ACC112 (cell line): ENCODE results near the gene MAML2.

ENCODE experiments used
- H2AFZ ChIP-seq: fragments of 200-600 bp; sonication (generic); one replicate; pipeline ENCODE4 v1.6.0; 2017; ENCODE audit warnings: antibody characterized with exemption, low read length; ENCODE audit not compliant: unreplicated experiment
- H3K27ac ChIP-seq: fragments of 200-600 bp; sonication (generic); 2 replicates; pipeline ENCODE4 v1.5.1; 2014; ENCODE audit warnings: low read depth, mild to moderate bottlenecking, antibody characterized with exemption, low read length, moderate library complexity
- H3K27me3 ChIP-seq: fragments of 200-600 bp; sonication (generic); 2 replicates; pipeline ENCODE4 v1.6.1; 2014; ENCODE audit warnings: mild to moderate bottlenecking, antibody characterized with exemption, low read length, moderate library complexity, mixed read lengths; ENCODE audit not compliant: insufficient read depth
- H3K36me3 ChIP-seq: fragments of 200-600 bp; sonication (generic); 2 replicates; pipeline ENCODE4 v1.6.1; 2016; ENCODE audit warnings: mild to moderate bottlenecking, antibody characterized with exemption, low read length, moderate library complexity, mixed read lengths; ENCODE audit not compliant: insufficient read depth
- H3K4me1 ChIP-seq: fragments of 200-600 bp; sonication (generic); one replicate; pipeline ENCODE4 v1.6.1; 2016; ENCODE audit warnings: low read length, mixed read lengths; ENCODE audit not compliant: insufficient read depth, unreplicated experiment, control insufficient read depth
- H3K4me3 ChIP-seq: fragments of 200-600 bp; sonication (generic); 2 replicates; pipeline ENCODE4 v1.5.1; 2014; ENCODE audit warnings: mild to moderate bottlenecking, low read depth, low read length
- H3K79me2 ChIP-seq: fragments of 200-600 bp; sonication (generic); one replicate; pipeline ENCODE4 v1.6.0; 2016; ENCODE audit warnings: low read length; ENCODE audit not compliant: control insufficient read depth, unreplicated experiment, insufficient read depth

Gene MAML2

GRCh38 chr11:96081561-96081960, 261.4 kb downstream of the MAML2 start:
- Histone ChIP-seq H3K4me1 (peaks cover 24% of the 10 kb centered on the region), H3K4me3 (no peak overlapping the region), H3K27ac (no peak overlapping the region), H2AFZ (no peak overlapping the region), H3K79me2 (peaks cover 39% of the 10 kb centered on the region), H3K36me3 (peaks cover 24% of the 10 kb centered on the region), H3K27me3 (no peaks in the 10 kb centered on the region)

GRCh38 chr11:96079691-96080090, 263.3 kb downstream of the MAML2 start:
- Histone ChIP-seq H3K27me3 (no peaks in the 10 kb centered on the region), H3K4me3 (no peak overlapping the region), H3K4me1 (peaks cover 39% of the 10 kb centered on the region), H3K36me3 (peaks cover 13% of the 10 kb centered on the region), H3K79me2 (peaks cover 42% of the 10 kb centered on the region), H2AFZ (no peak overlapping the region), H3K27ac (no peak overlapping the region)

GRCh38 chr11:96075532-96075959, 267.4 kb downstream of the MAML2 start:
- Histone ChIP-seq H3K27ac (no peak overlapping the region), H2AFZ (no peak overlapping the region), H3K4me3 (no peak overlapping the region), H3K4me1 (peaks cover 30% of the 10 kb centered on the region), H3K36me3 (peaks cover 8% of the 10 kb centered on the region), H3K79me2 (peaks cover 29% of the 10 kb centered on the region), H3K27me3 (no peaks in the 10 kb centered on the region)

- no peak overlapping the region for H2AFZ ChIP-seq
- H3K27me3 ChIP-seq: no peaks in the 10 kb centered on the region
- peaks cover 27% of the 10 kb centered on the region for H3K79me2 ChIP-seq
- H3K36me3 ChIP-seq: peaks cover 8% of the 10 kb centered on the region
- no peak overlapping the region for H3K4me3 ChIP-seq
- peaks cover 30% of the 10 kb centered on the region for H3K4me1 ChIP-seq
- H3K27ac ChIP-seq: no peak overlapping the region
Observed at GRCh38 chr11:96074551-96075310, 268.3 kb downstream of the MAML2 start.

- Histone ChIP-seq H3K79me2 (peaks cover 22% of the 10 kb centered on the region), H3K4me3 (no peak overlapping the region), H2AFZ (no peak overlapping the region), H3K4me1 (peaks cover 30% of the 10 kb centered on the region), H3K27me3 (no peaks in the 10 kb centered on the region), H3K36me3 (peaks cover 8% of the 10 kb centered on the region), H3K27ac (no peak overlapping the region)
Observed at GRCh38 chr11:96073536-96073935, 269.5 kb downstream of the MAML2 start.

- Histone ChIP-seq H2AFZ (no peak overlapping the region), H3K79me2 (peaks cover 13% of the 10 kb centered on the region), H3K4me1 (peaks cover 27% of the 10 kb centered on the region), H3K36me3 (peaks cover 8% of the 10 kb centered on the region; the same call in 1 of the 2 replicates), H3K27ac (no peak overlapping the region), H3K27me3 (no peaks in the 10 kb centered on the region), H3K4me3 (no peak overlapping the region)
Observed at GRCh38 chr11:96072592-96072991, 270.4 kb downstream of the MAML2 start.

GRCh38 chr11:96070453-96070852, 272.5 kb downstream of the MAML2 start:
- H3K4me1 ChIP-seq: peaks cover 14% of the 10 kb centered on the region
- peaks cover 10% of the 10 kb centered on the region for H3K79me2 ChIP-seq
- H2AFZ ChIP-seq: no peak overlapping the region
- no peak overlapping the region for H3K4me3 ChIP-seq
- peaks cover 6% of the 10 kb centered on the region; the same call in 1 of the 2 replicates for H3K36me3 ChIP-seq
- H3K27me3 ChIP-seq: no peaks in the 10 kb centered on the region
- no peak overlapping the region for H3K27ac ChIP-seq

- no peak overlapping the region for H3K4me3 ChIP-seq
- peaks cover 8% of the 10 kb centered on the region for H3K79me2 ChIP-seq
- peaks cover 25% of the 10 kb centered on the region for H3K4me1 ChIP-seq
- no peak overlapping the region for H3K27ac ChIP-seq
- no peaks in the 10 kb centered on the region for H3K27me3 ChIP-seq
- 0 out of 2 replicates have a peak, but pooled peaks cover 3% of the 10 kb centered on the region for H3K36me3 ChIP-seq
- H2AFZ ChIP-seq: no peak overlapping the region
Observed at GRCh38 chr11:96067160-96067559, 275.8 kb downstream of the MAML2 start.

GRCh38 chr11:96065379-96065778, 277.6 kb downstream of the MAML2 start:
- Histone ChIP-seq H3K27me3 (no peaks in the 10 kb centered on the region), H3K4me3 (no peak overlapping the region), H3K4me1 (peaks cover 39% of the 10 kb centered on the region), H3K36me3 (peaks cover 9% of the 10 kb centered on the region; the same call in 1 of the 2 replicates), H3K79me2 (peaks cover 14% of the 10 kb centered on the region), H3K27ac (no peak overlapping the region), H2AFZ (no peak overlapping the region)

- Histone ChIP-seq H2AFZ (no peak overlapping the region), H3K36me3 (peaks cover 16% of the 10 kb centered on the region), H3K27ac (no peak overlapping the region), H3K4me3 (no peak overlapping the region), H3K4me1 (peaks cover 39% of the 10 kb centered on the region), H3K27me3 (no peaks in the 10 kb centered on the region), H3K79me2 (peaks cover 18% of the 10 kb centered on the region)
Observed at GRCh38 chr11:96063886-96064285, 279.1 kb downstream of the MAML2 start.

- Histone ChIP-seq H3K79me2 (peaks cover 23% of the 10 kb centered on the region), H3K36me3 (peaks cover 16% of the 10 kb centered on the region), H2AFZ (no peak overlapping the region), H3K27me3 (no peaks in the 10 kb centered on the region), H3K4me3 (no peak overlapping the region), H3K27ac (0 out of 2 replicates have a peak overlapping the region, but pooled peaks have one; percentile 25), H3K4me1 (peaks cover 39% of the 10 kb centered on the region)
Observed at GRCh38 chr11:96063053-96063452, 279.9 kb downstream of the MAML2 start.
